GM21526 (cell line): Measurements from ENCODE around the gene ADORA1.

Source experiments
- ATAC-seq: cut with Tn5 transposase; IDR thresholded peaks from one replicate; pipeline ENCODE4 v1.9.1; 2021; ENCODE audit warnings: moderate library complexity; ENCODE audit not compliant: unreplicated experiment, low FRiP score

Gene ADORA1

GRCh38 chr1:203153051-203153988 lies 25.8 kb downstream of the ADORA1 start:
- no peak for ATAC-seq

- no peak for ATAC-seq
These were observed 26.7 kb downstream of the ADORA1 start for GRCh38 chr1:203153989-203154821.

GRCh38 chr1:203156280-203156679 lies 28.8 kb downstream of the ADORA1 start:
- no peak for ATAC-seq

DNA sequence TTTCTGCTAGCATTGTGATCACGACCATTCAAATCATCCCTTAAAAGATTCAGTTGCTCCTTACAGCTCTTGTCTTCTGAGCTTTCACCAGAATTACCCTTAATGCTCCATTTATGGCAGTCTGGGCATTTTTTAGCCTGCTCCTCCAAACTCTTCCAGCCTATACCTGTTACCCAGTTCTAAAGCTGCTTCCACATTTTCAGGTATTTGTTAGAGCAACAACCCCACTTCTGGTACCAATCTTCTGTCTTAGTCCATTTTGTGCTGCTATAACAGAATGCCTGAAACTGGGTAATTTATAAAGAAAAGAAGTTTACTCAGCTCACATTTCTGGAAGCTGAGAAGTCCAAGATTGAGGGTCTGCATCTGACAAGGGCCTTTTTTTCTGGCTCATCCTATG lies 30.9 kb downstream of the ADORA1 start:
- no peak for ATAC-seq

- ATAC-seq = no peak
These were observed 31.6 kb downstream of the ADORA1 start for GRCh38 chr1:203158960-203159665.

DNA sequence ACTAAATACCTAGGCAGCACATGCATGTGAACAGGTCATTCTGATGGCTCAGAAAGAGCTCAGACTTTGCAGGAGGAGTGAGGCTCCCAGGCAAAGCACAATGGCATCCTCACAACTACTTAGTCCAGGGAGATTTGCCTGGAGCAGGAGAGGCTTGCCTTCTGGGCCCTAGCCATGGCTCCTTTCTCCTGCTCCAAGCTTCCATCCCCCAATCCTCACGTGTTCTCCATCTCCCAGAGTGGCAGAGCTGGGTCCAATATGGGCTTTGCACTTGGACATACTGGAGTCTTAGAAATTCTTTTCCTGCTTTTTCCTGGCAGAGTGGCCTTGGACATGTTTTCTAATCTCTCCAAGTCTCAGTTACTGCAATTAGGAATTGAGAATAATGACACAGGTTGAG lies 32.3 kb downstream of the ADORA1 start:
- ATAC-seq = no peak

- no peak for ATAC-seq
These were observed 33.6 kb downstream of the ADORA1 start for GRCh38 chr1:203161175-203161574.

- no peak for ATAC-seq
These were observed 34.2 kb downstream of the ADORA1 start for GRCh38 chr1:203161703-203162102.

- ATAC-seq = no peak
These were observed 34.9 kb downstream of the ADORA1 start for GRCh38 chr1:203162403-203162802.

- ATAC-seq = no peak
These were observed 36.5 kb downstream of the ADORA1 start for GRCh38 chr1:203163891-203164635.

- ATAC-seq = no peak
These were observed 37.7 kb downstream of the ADORA1 start for GRCh38 chr1:203165101-203165799.

DNA sequence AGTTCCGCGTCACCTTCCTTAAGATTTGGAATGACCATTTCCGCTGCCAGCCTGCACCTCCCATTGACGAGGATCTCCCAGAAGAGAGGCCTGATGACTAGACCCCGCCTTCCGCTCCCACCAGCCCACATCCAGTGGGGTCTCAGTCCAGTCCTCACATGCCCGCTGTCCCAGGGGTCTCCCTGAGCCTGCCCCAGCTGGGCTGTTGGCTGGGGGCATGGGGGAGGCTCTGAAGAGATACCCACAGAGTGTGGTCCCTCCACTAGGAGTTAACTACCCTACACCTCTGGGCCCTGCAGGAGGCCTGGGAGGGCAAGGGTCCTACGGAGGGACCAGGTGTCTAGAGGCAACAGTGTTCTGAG lies 38.3 kb downstream of the ADORA1 start:
- ATAC-seq = no peak

- no peak for ATAC-seq
These were observed 38.8 kb downstream of the ADORA1 start for GRCh38 chr1:203166192-203166940.

DNA sequence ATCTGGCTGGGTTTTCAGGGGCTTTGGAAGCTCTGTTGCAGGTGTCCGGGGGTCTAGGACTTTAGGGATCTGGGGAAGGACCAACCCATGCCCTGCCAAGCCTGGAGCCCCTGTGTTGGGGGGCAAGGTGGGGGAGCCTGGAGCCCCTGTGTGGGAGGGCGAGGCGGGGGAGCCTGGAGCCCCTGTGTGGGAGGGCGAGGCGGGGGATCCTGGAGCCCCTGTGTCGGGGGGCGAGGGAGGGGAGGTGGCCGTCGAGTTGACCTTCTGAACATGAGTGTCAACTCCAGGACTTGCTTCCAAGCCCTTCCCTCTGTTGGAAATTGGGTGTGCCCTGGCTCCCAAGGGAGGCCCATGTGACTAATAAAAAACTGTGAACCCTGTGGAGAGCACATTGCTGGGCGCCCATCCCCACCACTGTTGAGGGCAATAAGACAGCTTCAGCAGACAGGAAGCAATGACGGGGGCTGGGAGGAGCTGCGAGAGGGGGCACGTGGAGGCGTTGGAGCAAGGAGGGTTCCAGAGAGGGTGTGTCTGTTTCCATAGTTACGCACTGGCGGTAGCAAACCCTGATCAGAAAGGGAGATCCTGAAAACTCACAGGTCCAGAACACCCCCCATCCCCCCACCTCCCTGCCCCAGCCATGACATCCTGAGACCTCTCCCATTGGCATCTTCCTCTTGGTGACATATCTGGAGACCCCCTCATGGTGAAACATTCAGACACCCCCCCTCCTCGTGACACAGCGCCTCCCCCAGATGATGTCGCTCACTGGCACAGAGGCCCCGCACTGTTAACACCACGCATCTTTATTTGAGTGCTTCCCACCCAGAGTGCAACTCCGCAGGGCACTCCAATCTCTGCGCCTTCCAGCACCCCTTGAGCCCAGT lies 39.7 kb downstream of the ADORA1 start:
- no peak for ATAC-seq

DNA sequence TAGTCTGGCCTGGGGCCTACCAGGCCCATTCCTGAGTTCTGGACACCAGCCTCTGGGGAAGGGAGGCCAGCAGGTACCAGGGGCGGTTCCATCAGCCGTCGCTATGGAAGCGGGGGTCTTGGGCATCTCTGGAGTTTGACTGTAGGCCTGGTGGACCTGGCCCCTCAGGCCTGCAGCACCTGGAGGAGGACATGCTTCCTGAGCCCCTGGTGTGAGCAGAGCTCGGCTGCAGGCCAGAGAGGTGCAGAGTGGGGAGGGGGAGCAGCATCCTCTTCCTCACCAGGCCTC lies 40.3 kb downstream of the ADORA1 start:
- ATAC-seq = no peak

DNA sequence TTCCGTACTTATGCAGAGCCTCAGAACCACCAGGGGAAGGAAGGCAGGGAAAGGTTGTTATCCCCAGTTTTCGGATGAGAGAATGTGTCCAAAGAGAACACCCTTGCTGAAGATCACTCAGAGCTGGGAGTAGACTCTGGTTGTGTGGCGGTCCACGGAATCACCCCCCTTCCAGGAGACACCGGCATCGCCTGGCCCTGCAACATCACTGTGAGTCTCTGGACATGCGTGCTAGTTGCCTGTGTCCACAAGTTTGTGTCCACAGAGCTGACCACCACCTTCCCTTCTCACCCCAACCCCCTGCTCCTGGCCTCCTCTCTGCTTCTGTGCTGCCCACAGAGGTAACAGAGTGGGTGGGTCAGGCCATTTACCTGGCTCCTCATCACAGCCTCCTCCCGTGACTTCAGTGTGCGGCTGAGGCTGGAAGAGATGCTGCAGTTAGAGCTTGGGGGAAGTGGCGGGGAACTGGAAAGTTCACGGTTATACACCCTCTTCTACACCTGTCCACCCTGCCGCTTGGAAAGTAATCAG lies 40.8 kb downstream of the ADORA1 start:
- ATAC-seq = no peak

- no peak for ATAC-seq
These were observed 41.5 kb downstream of the ADORA1 start for GRCh38 chr1:203168991-203169390.
